Panc1 (cell line): ENCODE measurements around the gene PIK3AP1. TPM values are rescaled to one million over a fixed set of nuclear protein-coding genes. Genes with fewer than 3 reads are reported as not detected.

Source experiments
- ATAC-seq: fragments of 200-7000 bp; cut with Tn5 transposase; 2 replicates; pipeline ENCODE4 v1.9.1; 2020; ENCODE audit warnings: mild to moderate bottlenecking, moderate library complexity
- BruUV-seq: library from RNA; stranded (reverse); fragments of 400-500 nt; replicated peaks from 2 replicates; lab custom pipeline; 2021; lab: Mats Ljungman, UMichigan
- CTCF ChIA-PET: fragments of 300-600 bp; sonication (Branson Sonifier 250); formaldehyde crosslinking; loops from one replicate; lab custom pipeline; 2022; ENCODE audit warnings: antibody characterized with exemption; lab: Charles Lee
- POLR2A ChIA-PET: fragments of 300-600 bp; sonication (Branson Sonifier 250); formaldehyde crosslinking; loops from one replicate; lab custom pipeline; 2022; ENCODE audit warnings: antibody characterized with exemption; lab: Charles Lee
- DNase-seq: peaks from one replicate; pipeline ENCODE4 v3.0.0-alpha.2; 2010; ENCODE audit warnings: low read depth, low spot score
- H3K27ac ChIP-seq: 2 replicates; pipeline ENCODE4 v1.5.1; 2011; ENCODE audit warnings: mild to moderate bottlenecking, low read length, inconsistent platforms
- H3K27me3 ChIP-seq: fragments of 200-500 bp; sonication (Bioruptor generic); 2 replicates; pipeline ENCODE4 v1.6.0; 2014; ENCODE audit warnings: low read length, inconsistent platforms; ENCODE audit not compliant: control insufficient read depth, insufficient read depth
- H3K36me3 ChIP-seq: fragments of 200-500 bp; sonication (Bioruptor generic); 2 replicates; pipeline ENCODE4 v1.5.1; 2014; ENCODE audit warnings: inconsistent platforms, mild to moderate bottlenecking, low read length, moderate library complexity; ENCODE audit not compliant: control insufficient read depth, insufficient read depth
- H3K4me1 ChIP-seq: 2 replicates; pipeline ENCODE4 v1.5.1; 2011; ENCODE audit warnings: inconsistent platforms, mild to moderate bottlenecking, low read length, moderate library complexity; ENCODE audit not compliant: control insufficient read depth, insufficient read depth
- H3K4me3 ChIP-seq, 2 experiments: 2 replicates each; pipeline ENCODE4 v1.5.1; 2011 to 2012; ENCODE audit warnings: low read depth in 2 of 2, low read length in 2 of 2, mild to moderate bottlenecking in 2 of 2, inconsistent platforms in 1 of 2, moderate library complexity in 1 of 2
- H3K9me3 ChIP-seq: fragments of 200-500 bp; sonication (Bioruptor generic); 2 replicates; pipeline ENCODE4 v1.5.1; 2014; ENCODE audit warnings: low read depth, mild to moderate bottlenecking, inconsistent platforms, low read length, moderate library complexity; ENCODE audit not compliant: control insufficient read depth, insufficient read depth
- POLR2AphosphoS5 ChIP-seq: IDR thresholded peaks from 2 replicates; pipeline ENCODE4 v1.6.1; 2012; ENCODE audit warnings: mild to moderate bottlenecking, low read depth, low read length, moderate library complexity
- SIN3A ChIP-seq: IDR thresholded peaks from 2 replicates; pipeline ENCODE4 v1.6.1; 2012; ENCODE audit warnings: low read depth, mild to moderate bottlenecking, low read length, moderate library complexity, borderline replicate concordance; ENCODE audit not compliant: insufficient read depth
- TCF7L2 ChIP-seq: IDR thresholded peaks from 2 replicates; pipeline ENCODE4 v1.6.1; 2011; ENCODE audit warnings: mild to moderate bottlenecking, low read depth, low read length, inconsistent platforms
- in situ Hi-C: cut with HindIII; loops from 2 replicates; pipeline ENCODE4 v1.10.0; 2016; ENCODE audit warnings: low sequenced_read_pairs, low pct_unique_long_range_greater_than_20kb
- intact Hi-C: fragments of 100-400 bp; cut with micrococcal nuclease; formaldehyde crosslinking; loops from one replicate; pipeline ENCODE4 v1.10.0; 2022; ENCODE audit not compliant: unreplicated experiment
- total RNA-seq: library from RNA; stranded (reverse); gene quantifications from one replicate; pipeline ENCODE4 v1.2.1, GENCODE V29; 2021; ENCODE audit not compliant: unreplicated experiment
- TF ChIP-seq, protein P1 (sequence below), 2 experiments: IDR thresholded peaks; 2 replicates each; pipeline ENCODE4 v1.6.1; 2011 to 2012; ENCODE audit warnings: low read depth in 2 of 2, control low read depth in 1 of 2, low read length in 1 of 2, mild to moderate bottlenecking in 1 of 2, moderate library complexity in 1 of 2; ENCODE audit not compliant: insufficient read depth in 1 of 2
- TF ChIP-seq, protein P2 (sequence below): fragments of 450-650 bp; IDR thresholded peaks from 2 replicates; pipeline ENCODE4 v1.5.1; 2017; ENCODE audit warnings: mild to moderate bottlenecking

Gene PIK3AP1
- total RNA-seq, 1 experiment from 2014 or later = 2.6 TPM

DNA sequence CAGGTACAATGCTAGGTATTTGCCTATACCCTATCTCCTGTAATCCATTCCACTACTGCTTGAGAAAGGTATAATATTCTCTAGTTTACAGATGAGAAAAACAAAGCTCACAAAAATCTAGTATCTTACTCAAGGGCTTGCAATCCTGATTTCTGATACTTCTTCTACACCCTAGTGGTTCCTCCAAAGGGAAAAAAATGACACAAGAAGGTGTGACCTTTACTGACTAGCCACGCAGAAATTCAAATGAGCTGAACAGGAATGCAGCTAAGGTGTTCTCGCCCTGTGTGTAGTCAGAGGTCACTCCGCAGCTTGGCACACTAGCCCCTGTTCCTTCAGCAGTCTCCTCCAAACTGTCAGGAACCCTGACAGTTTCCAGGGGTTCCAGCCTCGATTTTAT lies 74.0 kb downstream of the PIK3AP1 start:
- ATAC-seq = no peak
- Histone ChIP-seq H3K9me3 (no peaks in the 10 kb centered on the region), H3K36me3 (no peaks in the 10 kb centered on the region), H3K4me3 (no peak overlapping the region), H3K27ac (no peak overlapping the region), H3K27me3 (peaks cover 2% of the 10 kb centered on the region; the same call in 1 of the 2 replicates), H3K4me1 (no peaks in the 10 kb centered on the region)
- intact Hi-C loops = loop anchor here (10.0 kb wide), 1 partner anchor 272 kb away; no protein-coding TSS in a partner anchor
- ChIA-PET POLR2A (interaction anchor here (0.7 kb wide), 1 partner anchor 23 kb away, joined by 6 read pairs; no protein-coding TSS in a partner anchor), CTCF (interaction anchor here (0.5 kb wide), 1 partner anchor 124 kb away, joined by 3 read pairs; no protein-coding TSS in a partner anchor)
- DNase-seq = no peak
- in situ Hi-C loops = no loop called here
- TF ChIP-seq TCF7L2 = no peak
- no peak for TF ChIP-seq POLR2AphosphoS5
- no peak for TF ChIP-seq SIN3A
- TF ChIP-seq, protein P1, sequence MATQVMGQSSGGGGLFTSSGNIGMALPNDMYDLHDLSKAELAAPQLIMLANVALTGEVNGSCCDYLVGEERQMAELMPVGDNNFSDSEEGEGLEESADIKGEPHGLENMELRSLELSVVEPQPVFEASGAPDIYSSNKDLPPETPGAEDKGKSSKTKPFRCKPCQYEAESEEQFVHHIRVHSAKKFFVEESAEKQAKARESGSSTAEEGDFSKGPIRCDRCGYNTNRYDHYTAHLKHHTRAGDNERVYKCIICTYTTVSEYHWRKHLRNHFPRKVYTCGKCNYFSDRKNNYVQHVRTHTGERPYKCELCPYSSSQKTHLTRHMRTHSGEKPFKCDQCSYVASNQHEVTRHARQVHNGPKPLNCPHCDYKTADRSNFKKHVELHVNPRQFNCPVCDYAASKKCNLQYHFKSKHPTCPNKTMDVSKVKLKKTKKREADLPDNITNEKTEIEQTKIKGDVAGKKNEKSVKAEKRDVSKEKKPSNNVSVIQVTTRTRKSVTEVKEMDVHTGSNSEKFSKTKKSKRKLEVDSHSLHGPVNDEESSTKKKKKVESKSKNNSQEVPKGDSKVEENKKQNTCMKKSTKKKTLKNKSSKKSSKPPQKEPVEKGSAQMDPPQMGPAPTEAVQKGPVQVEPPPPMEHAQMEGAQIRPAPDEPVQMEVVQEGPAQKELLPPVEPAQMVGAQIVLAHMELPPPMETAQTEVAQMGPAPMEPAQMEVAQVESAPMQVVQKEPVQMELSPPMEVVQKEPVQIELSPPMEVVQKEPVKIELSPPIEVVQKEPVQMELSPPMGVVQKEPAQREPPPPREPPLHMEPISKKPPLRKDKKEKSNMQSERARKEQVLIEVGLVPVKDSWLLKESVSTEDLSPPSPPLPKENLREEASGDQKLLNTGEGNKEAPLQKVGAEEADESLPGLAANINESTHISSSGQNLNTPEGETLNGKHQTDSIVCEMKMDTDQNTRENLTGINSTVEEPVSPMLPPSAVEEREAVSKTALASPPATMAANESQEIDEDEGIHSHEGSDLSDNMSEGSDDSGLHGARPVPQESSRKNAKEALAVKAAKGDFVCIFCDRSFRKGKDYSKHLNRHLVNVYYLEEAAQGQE (IDR thresholded peaks at IDR 0.05; ENCODE audit: insufficient read depth in 1 of 2, low read depth in 2 of 2, low read length in 1 of 2) = no peak
- TF ChIP-seq, protein P2, sequence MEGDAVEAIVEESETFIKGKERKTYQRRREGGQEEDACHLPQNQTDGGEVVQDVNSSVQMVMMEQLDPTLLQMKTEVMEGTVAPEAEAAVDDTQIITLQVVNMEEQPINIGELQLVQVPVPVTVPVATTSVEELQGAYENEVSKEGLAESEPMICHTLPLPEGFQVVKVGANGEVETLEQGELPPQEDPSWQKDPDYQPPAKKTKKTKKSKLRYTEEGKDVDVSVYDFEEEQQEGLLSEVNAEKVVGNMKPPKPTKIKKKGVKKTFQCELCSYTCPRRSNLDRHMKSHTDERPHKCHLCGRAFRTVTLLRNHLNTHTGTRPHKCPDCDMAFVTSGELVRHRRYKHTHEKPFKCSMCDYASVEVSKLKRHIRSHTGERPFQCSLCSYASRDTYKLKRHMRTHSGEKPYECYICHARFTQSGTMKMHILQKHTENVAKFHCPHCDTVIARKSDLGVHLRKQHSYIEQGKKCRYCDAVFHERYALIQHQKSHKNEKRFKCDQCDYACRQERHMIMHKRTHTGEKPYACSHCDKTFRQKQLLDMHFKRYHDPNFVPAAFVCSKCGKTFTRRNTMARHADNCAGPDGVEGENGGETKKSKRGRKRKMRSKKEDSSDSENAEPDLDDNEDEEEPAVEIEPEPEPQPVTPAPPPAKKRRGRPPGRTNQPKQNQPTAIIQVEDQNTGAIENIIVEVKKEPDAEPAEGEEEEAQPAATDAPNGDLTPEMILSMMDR = no peak
- BruUV-seq = no TSS peak

- Histone ChIP-seq H3K27ac (no peak overlapping the region), H3K4me3 (no peak overlapping the region), H3K27me3 (no peaks in the 10 kb centered on the region), H3K4me1 (no peaks in the 10 kb centered on the region), H3K9me3 (no peaks in the 10 kb centered on the region), H3K36me3 (no peaks in the 10 kb centered on the region)
- BruUV-seq = no TSS peak
- intact Hi-C loops (loop anchor here (10.0 kb wide), 1 partner anchor 270 kb away; no protein-coding TSS in a partner anchor), in situ Hi-C loops (no loop called here)
- DNase-seq (no peak), ATAC-seq (no peak)
- TF ChIP-seq TCF7L2 (no peak), SIN3A (no peak), POLR2AphosphoS5 (no peak)
- TF ChIP-seq, protein P2 = no peak
- TF ChIP-seq, protein P1 (IDR thresholded peaks at IDR 0.05; ENCODE audit: insufficient read depth in 1 of 2, low read depth in 2 of 2, low read length in 1 of 2) = no peak
- POLR2A ChIA-PET = interaction anchor here (0.6 to 0.7 kb wide), 2 partner anchors 24 to 191 kb away, joined by 4 to 6 read pairs; no protein-coding TSS in a partner anchor
- CTCF ChIA-PET = no interaction called here
Measured at GRCh38 chr10:96645191-96645721, 75.1 kb downstream of the PIK3AP1 start.
